ENCODE data around the gene CPEB2.

The CPEB2 gene

GRCh38 chr4:14990484-14990883 lies 11.8 kb upstream of the CPEB2 start:
- no peak overlapping the region for H3K9ac ChIP-seq (ENCODE audit: low read depth in 1 of 2, low read length in 2 of 2)
- H3K9me3 ChIP-seq (ENCODE audit: control insufficient read depth in 2 of 2, low read length in 2 of 2) = no peaks in the 10 kb centered on the region
- H3K4me3 ChIP-seq (ENCODE audit: low read length in 2 of 2) = no peak overlapping the region
- H3K27me3 ChIP-seq (ENCODE audit: control insufficient read depth in 2 of 2, insufficient read depth in 2 of 2, low read length in 2 of 2) = no peaks in the 10 kb centered on the region
- H3K36me3 ChIP-seq (ENCODE audit: control insufficient read depth in 2 of 2, insufficient read depth in 2 of 2, low read length in 2 of 2) = no peaks in the 10 kb centered on the region
- H3K4me1 ChIP-seq (ENCODE audit: control insufficient read depth in 2 of 2, insufficient read depth in 2 of 2, low read length in 2 of 2) = no peaks in the 10 kb centered on the region
- H3K27ac ChIP-seq (ENCODE audit: low read depth in 2 of 2, low read length in 2 of 2) = no peak overlapping the region

DNA sequence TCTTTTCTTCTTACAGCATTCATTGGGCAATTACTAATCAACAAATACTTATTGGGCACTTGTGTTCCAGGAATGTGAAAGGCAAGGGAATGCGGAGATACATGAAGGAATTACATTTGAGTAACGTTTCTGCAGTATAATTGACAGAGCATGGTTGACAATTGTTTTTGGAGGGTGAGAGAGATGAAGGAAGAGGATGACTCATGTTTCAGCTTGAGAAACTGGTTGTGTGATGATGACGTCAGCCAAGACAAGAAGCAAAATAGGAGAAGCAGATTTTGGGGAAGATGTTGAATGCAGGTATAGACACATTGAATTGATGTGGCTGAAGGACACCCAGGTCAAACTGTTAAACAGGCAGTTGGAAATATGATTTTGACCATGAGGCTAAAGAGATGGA lies 8.0 kb upstream of the CPEB2 start:
- Histone ChIP-seq H3K27me3 (ENCODE audit: control insufficient read depth in 2 of 2, insufficient read depth in 2 of 2, low read length in 2 of 2) (no peaks in the 10 kb centered on the region), H3K9ac (ENCODE audit: low read depth in 1 of 2, low read length in 2 of 2) (no peak overlapping the region), H3K4me3 (ENCODE audit: low read length in 2 of 2) (no peak overlapping the region), H3K4me1 (ENCODE audit: control insufficient read depth in 2 of 2, insufficient read depth in 2 of 2, low read length in 2 of 2) (no peaks in the 10 kb centered on the region), H3K9me3 (ENCODE audit: control insufficient read depth in 2 of 2, low read length in 2 of 2) (no peaks in the 10 kb centered on the region), H3K27ac (ENCODE audit: low read depth in 2 of 2, low read length in 2 of 2) (no peak overlapping the region), H3K36me3 (ENCODE audit: control insufficient read depth in 2 of 2, insufficient read depth in 2 of 2, low read length in 2 of 2) (no peaks in the 10 kb centered on the region)

- H3K4me1 ChIP-seq (ENCODE audit: control insufficient read depth in 2 of 2, insufficient read depth in 2 of 2, low read length in 2 of 2) = peaks cover 5 to 6% of the 10 kb centered on the region in 2 donors
Observed at GRCh38 chr4:15001248-15001868, 923 bp upstream of the CPEB2 start.

GRCh38 chr4:15002659-15003400 lies 549 bp downstream of the CPEB2 start:
- peak overlapping the region; percentile 99 for H3K9ac ChIP-seq (ENCODE audit: low read depth in 1 of 2, low read length in 2 of 2)
- no peaks in the 10 kb centered on the region for H3K9me3 ChIP-seq (ENCODE audit: control insufficient read depth in 2 of 2, low read length in 2 of 2)
- peak overlapping the region; percentile 84 to 93 for H3K4me3 ChIP-seq (ENCODE audit: low read length in 2 of 2)
- peaks cover 4 to 7% of the 10 kb centered on the region in 2 donors for H3K36me3 ChIP-seq (ENCODE audit: control insufficient read depth in 2 of 2, insufficient read depth in 2 of 2, low read length in 2 of 2)
- H3K27me3 ChIP-seq (ENCODE audit: control insufficient read depth in 2 of 2, insufficient read depth in 2 of 2, low read length in 2 of 2) = no peaks in the 10 kb centered on the region
- peak overlapping the region; percentile 99 to 100 for H3K27ac ChIP-seq (ENCODE audit: low read depth in 2 of 2, low read length in 2 of 2)
- H3K4me1 ChIP-seq (ENCODE audit: control insufficient read depth in 2 of 2, insufficient read depth in 2 of 2, low read length in 2 of 2) = peaks cover 5 to 6% of the 10 kb centered on the region in 2 donors

More at GRCh38 chr4:15001248-15001868, 923 bp upstream of the CPEB2 start:
- Histone ChIP-seq H3K4me3 (ENCODE audit: low read length in 2 of 2) (peak overlapping the region; percentile 84 to 93), H3K27ac (ENCODE audit: low read depth in 2 of 2, low read length in 2 of 2) (peak overlapping the region; percentile 99 to 100), H3K9me3 (ENCODE audit: control insufficient read depth in 2 of 2, low read length in 2 of 2) (no peaks in the 10 kb centered on the region), H3K36me3 (ENCODE audit: control insufficient read depth in 2 of 2, insufficient read depth in 2 of 2, low read length in 2 of 2) (no peaks in the 10 kb centered on the region), H3K27me3 (ENCODE audit: control insufficient read depth in 2 of 2, insufficient read depth in 2 of 2, low read length in 2 of 2) (no peaks in the 10 kb centered on the region), H3K9ac (ENCODE audit: low read depth in 1 of 2, low read length in 2 of 2) (peak overlapping the region; percentile 94 to 99)

- peaks cover 5 to 6% of the 10 kb centered on the region in 2 donors for H3K4me1 ChIP-seq (ENCODE audit: control insufficient read depth in 2 of 2, insufficient read depth in 2 of 2, low read length in 2 of 2)
- peak overlapping the region; percentile 84 to 93 for H3K4me3 ChIP-seq (ENCODE audit: low read length in 2 of 2)
- H3K36me3 ChIP-seq (ENCODE audit: control insufficient read depth in 2 of 2, insufficient read depth in 2 of 2, low read length in 2 of 2) = peaks cover 7 to 8% of the 10 kb centered on the region in 2 donors
- H3K9me3 ChIP-seq (ENCODE audit: control insufficient read depth in 2 of 2, low read length in 2 of 2) = no peaks in the 10 kb centered on the region
- peak overlapping the region; percentile 70 to 99 for H3K9ac ChIP-seq (ENCODE audit: low read depth in 1 of 2, low read length in 2 of 2)
- H3K27me3 ChIP-seq (ENCODE audit: control insufficient read depth in 2 of 2, insufficient read depth in 2 of 2, low read length in 2 of 2) = no peaks in the 10 kb centered on the region
- H3K27ac ChIP-seq (ENCODE audit: low read depth in 2 of 2, low read length in 2 of 2) = peak overlapping the region; percentile 99 to 100
Observed at GRCh38 chr4:15003401-15003890, 1.2 kb downstream of the CPEB2 start.

DNA sequence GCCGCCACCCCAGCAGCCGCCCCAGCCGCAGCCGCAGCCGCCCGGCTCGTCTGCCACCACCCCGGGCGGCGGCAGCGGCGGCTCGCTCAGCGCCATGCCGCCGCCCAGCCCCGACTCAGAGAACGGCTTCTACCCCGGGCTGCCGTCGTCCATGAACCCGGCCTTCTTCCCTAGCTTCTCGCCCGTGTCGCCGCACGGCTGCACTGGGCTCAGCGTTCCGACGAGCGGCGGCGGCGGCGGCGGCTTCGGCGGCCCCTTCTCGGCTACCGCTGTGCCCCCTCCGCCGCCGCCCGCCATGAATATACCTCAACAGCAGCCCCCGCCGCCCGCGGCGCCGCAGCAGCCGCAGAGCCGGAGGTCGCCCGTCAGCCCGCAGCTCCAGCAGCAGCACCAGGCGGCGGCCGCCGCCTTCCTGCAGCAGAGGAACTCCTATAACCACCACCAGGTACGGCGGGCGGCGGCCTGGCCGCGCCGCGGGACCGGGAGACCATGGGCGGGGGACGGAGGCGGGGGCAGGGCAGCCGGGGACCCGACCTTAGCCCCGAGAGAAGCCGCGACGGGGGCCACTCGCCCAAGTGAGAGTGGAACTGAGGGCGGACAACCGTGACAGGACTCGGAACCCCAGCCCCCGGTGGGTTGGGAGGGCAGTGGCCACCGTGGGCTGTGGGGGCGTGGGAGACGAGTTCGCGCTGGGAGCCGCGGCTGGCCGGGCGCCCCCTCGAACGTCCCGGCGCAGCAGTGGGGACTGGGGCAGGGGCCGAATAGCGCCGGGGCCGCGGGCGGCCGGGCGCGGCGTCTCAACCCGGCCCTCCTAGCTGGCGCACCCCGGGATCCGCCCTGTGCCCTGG lies 1.8 kb downstream of the CPEB2 start:
- Histone ChIP-seq H3K4me3 (ENCODE audit: low read length in 2 of 2) (peak overlapping the region; percentile 81 to 84), H3K36me3 (ENCODE audit: control insufficient read depth in 2 of 2, insufficient read depth in 2 of 2, low read length in 2 of 2) (peaks cover 8 to 10% of the 10 kb centered on the region in 2 donors), H3K27ac (ENCODE audit: low read depth in 2 of 2, low read length in 2 of 2) (peak overlapping the region; percentile 99 to 100), H3K4me1 (ENCODE audit: control insufficient read depth in 2 of 2, insufficient read depth in 2 of 2, low read length in 2 of 2) (peaks cover 5 to 6% of the 10 kb centered on the region in 2 donors), H3K9ac (ENCODE audit: low read depth in 1 of 2, low read length in 2 of 2) (peak overlapping the region; percentile 66 to 99), H3K27me3 (ENCODE audit: control insufficient read depth in 2 of 2, insufficient read depth in 2 of 2, low read length in 2 of 2) (no peaks in the 10 kb centered on the region), H3K9me3 (ENCODE audit: control insufficient read depth in 2 of 2, low read length in 2 of 2) (no peaks in the 10 kb centered on the region)

DNA sequence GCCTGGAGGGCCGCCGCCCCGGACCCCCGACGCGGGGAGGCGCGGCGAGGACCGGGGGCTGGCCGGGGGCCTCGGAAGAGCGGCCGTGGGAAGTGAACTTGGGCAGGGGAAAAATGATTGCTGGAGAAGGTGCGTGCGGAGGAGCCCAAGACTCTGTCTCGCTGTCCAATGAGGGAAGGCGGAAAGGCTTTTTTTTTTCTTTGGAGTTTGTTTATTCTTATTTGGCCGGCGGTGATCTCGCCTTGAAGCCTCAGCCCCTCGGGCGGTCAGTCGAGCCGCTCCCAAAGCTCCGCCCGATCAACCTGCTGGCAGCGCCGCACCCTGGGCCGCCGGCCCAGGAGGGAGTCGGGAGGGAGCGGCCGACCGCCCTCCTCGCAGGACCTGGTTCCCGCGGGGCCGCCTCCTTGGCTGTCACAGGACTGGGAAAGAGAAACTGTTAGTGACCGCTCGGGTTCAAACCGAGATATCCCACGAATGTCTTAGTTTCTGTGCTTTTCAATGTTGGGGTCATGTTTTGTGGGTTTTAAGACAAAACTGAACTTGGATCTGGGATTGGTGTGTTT lies 2.5 kb downstream of the CPEB2 start:
- peak overlapping the region; percentile 66 to 99 for H3K9ac ChIP-seq (ENCODE audit: low read depth in 1 of 2, low read length in 2 of 2)
- H3K27ac ChIP-seq (ENCODE audit: low read depth in 2 of 2, low read length in 2 of 2) = peak overlapping the region; percentile 99 to 100
- H3K36me3 ChIP-seq (ENCODE audit: control insufficient read depth in 2 of 2, insufficient read depth in 2 of 2, low read length in 2 of 2) = peaks cover 8 to 13% of the 10 kb centered on the region in 2 donors
- peaks cover 5 to 9% of the 10 kb centered on the region in 2 donors for H3K4me1 ChIP-seq (ENCODE audit: control insufficient read depth in 2 of 2, insufficient read depth in 2 of 2, low read length in 2 of 2)
- peak overlapping the region; percentile 81 to 84 for H3K4me3 ChIP-seq (ENCODE audit: low read length in 2 of 2)
- no peaks in the 10 kb centered on the region for H3K9me3 ChIP-seq (ENCODE audit: control insufficient read depth in 2 of 2, low read length in 2 of 2)
- no peaks in the 10 kb centered on the region for H3K27me3 ChIP-seq (ENCODE audit: control insufficient read depth in 2 of 2, insufficient read depth in 2 of 2, low read length in 2 of 2)

DNA sequence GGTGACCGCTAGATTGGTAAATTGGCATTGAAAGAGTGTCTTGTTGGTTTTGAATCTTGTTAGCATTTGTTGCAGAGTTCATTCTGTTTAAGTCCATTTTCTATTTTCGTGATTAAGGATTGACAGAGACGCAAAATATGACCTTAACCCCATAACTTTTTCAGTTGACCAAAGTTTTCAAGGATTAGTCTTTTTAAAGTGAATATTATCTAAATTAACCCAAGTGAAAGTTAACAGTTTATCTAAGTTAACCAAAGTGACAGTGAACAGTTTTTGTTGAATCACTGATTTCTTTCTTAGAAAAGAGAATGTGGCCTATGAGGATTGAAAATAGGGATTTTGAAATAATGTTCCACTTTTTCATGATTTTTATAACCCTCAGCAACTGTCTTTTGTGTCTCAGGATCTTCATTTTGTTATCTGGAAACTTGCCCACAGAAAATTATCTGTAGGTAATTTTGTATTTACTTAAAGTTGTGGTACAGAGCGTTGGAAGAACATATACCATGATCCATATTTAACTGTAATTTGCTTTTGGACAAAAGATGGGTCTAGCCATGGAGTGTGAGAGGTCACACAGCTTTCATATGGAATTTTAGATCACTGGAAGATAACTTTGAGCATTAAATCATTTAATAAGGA lies 3.3 kb downstream of the CPEB2 start:
- H3K9ac ChIP-seq (ENCODE audit: low read depth in 1 of 2, low read length in 2 of 2) = peak overlapping the region; percentile 66 to 99
- no peaks in the 10 kb centered on the region for H3K9me3 ChIP-seq (ENCODE audit: control insufficient read depth in 2 of 2, low read length in 2 of 2)
- no peaks in the 10 kb centered on the region for H3K27me3 ChIP-seq (ENCODE audit: control insufficient read depth in 2 of 2, insufficient read depth in 2 of 2, low read length in 2 of 2)
- peak overlapping the region; percentile 81 to 84 for H3K4me3 ChIP-seq (ENCODE audit: low read length in 2 of 2)
- peaks cover 8 to 13% of the 10 kb centered on the region in 2 donors for H3K36me3 ChIP-seq (ENCODE audit: control insufficient read depth in 2 of 2, insufficient read depth in 2 of 2, low read length in 2 of 2)
- H3K27ac ChIP-seq (ENCODE audit: low read depth in 2 of 2, low read length in 2 of 2) = peak overlapping the region; percentile 99 to 100
- peaks cover 5 to 11% of the 10 kb centered on the region in 2 donors for H3K4me1 ChIP-seq (ENCODE audit: control insufficient read depth in 2 of 2, insufficient read depth in 2 of 2, low read length in 2 of 2)

DNA sequence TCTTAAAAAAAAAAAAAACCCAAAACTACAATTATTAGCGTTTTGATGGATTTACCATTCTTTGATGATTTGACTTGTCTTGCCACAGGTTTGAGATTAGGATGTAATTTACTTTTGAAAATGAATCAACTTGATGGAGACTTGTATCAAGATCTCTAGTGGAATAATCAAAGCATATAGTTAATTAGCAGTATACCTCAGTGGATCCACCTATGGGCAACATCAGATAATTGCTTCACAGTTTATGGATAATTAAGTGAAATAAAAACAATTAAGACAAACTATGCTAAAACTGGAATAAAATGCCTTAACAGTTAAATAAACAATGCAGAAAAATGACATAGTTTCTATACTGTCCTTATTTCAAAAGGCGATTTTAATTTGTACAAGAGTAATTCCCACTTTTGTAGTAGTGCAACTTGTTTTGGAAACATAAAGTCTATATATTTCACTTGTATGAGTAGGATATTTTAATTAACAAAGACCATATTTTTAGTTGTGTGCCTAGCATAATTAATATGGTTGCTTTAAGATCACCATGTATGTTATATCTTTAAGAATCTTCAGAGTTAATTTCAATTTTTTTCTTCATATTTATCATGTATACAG lies 4.2 kb downstream of the CPEB2 start:
- H3K9me3 ChIP-seq (ENCODE audit: control insufficient read depth in 2 of 2, low read length in 2 of 2) = no peaks in the 10 kb centered on the region
- H3K27me3 ChIP-seq (ENCODE audit: control insufficient read depth in 2 of 2, insufficient read depth in 2 of 2, low read length in 2 of 2) = no peaks in the 10 kb centered on the region
- H3K9ac ChIP-seq (ENCODE audit: low read depth in 1 of 2, low read length in 2 of 2) = no peak overlapping the region
- no peak overlapping the region for H3K27ac ChIP-seq (ENCODE audit: low read depth in 2 of 2, low read length in 2 of 2)
- peaks cover 12 to 15% of the 10 kb centered on the region in 2 donors for H3K36me3 ChIP-seq (ENCODE audit: control insufficient read depth in 2 of 2, insufficient read depth in 2 of 2, low read length in 2 of 2)
- peaks cover 5 to 11% of the 10 kb centered on the region in 2 donors for H3K4me1 ChIP-seq (ENCODE audit: control insufficient read depth in 2 of 2, insufficient read depth in 2 of 2, low read length in 2 of 2)
- H3K4me3 ChIP-seq (ENCODE audit: low read length in 2 of 2) = peak overlapping the region in 1 of 2 donors; percentile 81

Data from mucosa of rectum (tissue), 2 donors.